Effector memory CD4-positive, alpha-beta T cell (primary cell): ENCODE measurements around the gene ANP32E.

Experiments
- DNase-seq, 3 donors: peaks; one replicate each; pipeline ENCODE4 v3.0.0-alpha.2; 2020
- H3K27ac ChIP-seq: 2 replicates; pipeline ENCODE4 v1.7.0; 2013; ENCODE audit warnings: mild to moderate bottlenecking, low read length, moderate library complexity; ENCODE audit not compliant: insufficient read depth, poor library complexity, severe bottlenecking
- H3K27me3 ChIP-seq: replicated peaks from 2 replicates; pipeline ENCODE4 v1.7.0; 2013; ENCODE audit warnings: mild to moderate bottlenecking, low read length; ENCODE audit not compliant: insufficient read depth, control insufficient read depth, poor library complexity, severe bottlenecking
- H3K36me3 ChIP-seq: 2 replicates; pipeline ENCODE4 v1.7.0; 2013; ENCODE audit warnings: mild to moderate bottlenecking, low read length, moderate library complexity; ENCODE audit not compliant: control insufficient read depth, insufficient read depth
- H3K4me1 ChIP-seq: 2 replicates; pipeline ENCODE4 v1.7.0; 2013; ENCODE audit warnings: low read length, mild to moderate bottlenecking; ENCODE audit not compliant: control insufficient read depth, insufficient read depth, poor library complexity, severe bottlenecking
- H3K4me3 ChIP-seq: 2 replicates; pipeline ENCODE4 v1.7.0; 2013; ENCODE audit warnings: low read length, low read depth, mild to moderate bottlenecking; ENCODE audit not compliant: insufficient read depth, poor library complexity, severe bottlenecking
- H3K9me3 ChIP-seq: 2 replicates; pipeline ENCODE4 v1.7.0; 2013; ENCODE audit warnings: mild to moderate bottlenecking, low read length, moderate library complexity; ENCODE audit not compliant: control insufficient read depth
- total RNA-seq, 3 donors: gene quantifications; one replicate each; lab custom pipeline; 2026; lab: John Stamatoyannopoulos, UW

Gene ANP32E
- 85.0 to 133 (median 85.9) reads per million in 3 donors for total RNA-seq

DNA sequence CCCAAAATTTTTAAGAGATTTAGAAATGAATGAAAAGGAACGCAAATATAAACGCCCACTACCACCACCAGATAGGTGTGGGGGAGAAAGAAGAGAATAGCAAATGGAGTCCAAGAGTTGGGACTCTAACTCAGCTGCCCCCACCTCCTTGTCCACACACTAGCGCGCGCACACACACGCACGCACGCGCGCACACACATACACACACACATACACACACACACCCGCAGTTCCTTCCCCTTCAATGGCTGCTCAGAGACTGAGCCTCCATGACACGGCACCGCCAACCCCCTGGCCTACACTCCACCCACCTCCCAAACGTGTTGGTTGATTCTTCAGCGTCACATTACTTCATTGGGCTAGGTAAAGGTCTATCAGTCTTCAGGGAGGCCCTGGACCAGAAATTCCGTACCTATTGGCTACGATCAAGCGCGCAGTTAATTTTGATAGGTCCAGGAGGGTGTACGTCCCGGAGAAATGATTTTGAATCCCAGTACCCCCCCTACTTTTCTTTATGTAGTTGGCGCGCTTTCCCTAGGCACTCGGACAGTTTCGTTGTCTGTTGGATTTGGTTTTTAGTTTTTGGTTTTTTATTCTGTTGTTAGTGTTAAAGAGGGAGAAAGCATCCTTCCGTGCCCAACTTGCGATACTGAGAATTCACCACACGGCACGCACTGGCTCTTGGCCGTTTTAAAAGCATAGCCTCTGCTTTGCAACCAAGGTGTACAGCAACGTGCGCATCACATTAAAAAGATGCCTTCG, at the start of gene ANP32E:
ANP32E (minus strand) TSS at position 261 of the 762 bp plus-strand sequence. CDS start 326 bp downstream, outside the sequence.
- no peaks in the 10 kb centered on the region for H3K36me3 ChIP-seq
- H3K4me1 ChIP-seq, result peaks cover 15% of the 10 kb centered on the region
- H3K27me3 ChIP-seq, result no peaks in the 10 kb centered on the region
- H3K27ac ChIP-seq, result peak within 1 kb of the TSS; percentile 95
- DNase-seq, result peak; percentile 90 to 93 (median 93)
- H3K9me3 ChIP-seq, result no peaks in the 10 kb centered on the region
- peak within 1 kb of the TSS; percentile 89 for H3K4me3 ChIP-seq

DNA sequence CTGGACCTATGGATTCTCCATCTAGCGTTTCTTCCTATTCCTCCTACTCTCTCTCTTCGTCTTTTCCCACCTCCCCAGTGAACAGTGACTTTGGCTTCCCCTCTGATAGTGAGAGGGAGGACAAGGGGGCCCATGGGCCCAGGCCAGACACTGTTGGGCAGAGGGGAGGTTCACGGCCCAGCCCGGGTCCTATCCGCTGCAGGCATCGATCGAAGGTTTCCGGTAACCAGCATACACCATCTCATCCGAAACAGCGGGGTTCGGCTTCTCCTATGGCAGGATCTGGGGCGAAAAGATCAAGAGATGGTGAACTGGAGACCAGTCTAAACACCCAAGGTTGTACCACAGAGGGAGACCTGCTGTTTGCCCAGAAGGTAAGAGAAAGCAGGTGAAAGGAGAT, 47.3 kb upstream of the ANP32E start:
- Histone ChIP-seq H3K27me3 (no peaks in the 10 kb centered on the region), H3K4me3 (no peak overlapping the region), H3K4me1 (no peaks in the 10 kb centered on the region), H3K36me3 (no peaks in the 10 kb centered on the region), H3K27ac (no peak overlapping the region), H3K9me3 (no peaks in the 10 kb centered on the region)
- no peak for DNase-seq

DNA sequence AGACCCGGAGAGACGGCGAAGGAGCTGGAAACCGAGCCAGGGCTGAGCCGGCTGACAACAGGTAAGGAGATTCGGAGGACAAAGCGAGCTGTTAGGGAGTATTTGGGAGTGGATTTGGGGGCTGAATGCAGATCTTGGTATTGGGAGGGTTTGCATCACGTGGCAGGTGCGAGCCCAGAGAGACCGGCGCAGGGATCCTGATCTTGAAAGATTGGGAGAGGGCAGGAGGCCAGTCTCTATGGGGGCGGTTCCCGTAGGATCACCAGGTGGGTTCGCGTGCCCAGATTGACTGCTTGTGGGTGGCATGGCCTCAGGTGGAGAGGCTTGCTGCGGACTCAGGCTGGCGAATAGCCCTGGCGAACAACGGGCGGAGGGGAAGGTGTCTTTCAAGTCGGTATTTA, 46.6 kb upstream of the ANP32E start:
- no peaks in the 10 kb centered on the region for H3K36me3 ChIP-seq
- no peaks in the 10 kb centered on the region for H3K27me3 ChIP-seq
- H3K4me1 ChIP-seq, result no peaks in the 10 kb centered on the region
- no peak overlapping the region for H3K4me3 ChIP-seq
- no peak for DNase-seq
- H3K27ac ChIP-seq, result no peak overlapping the region
- no peaks in the 10 kb centered on the region for H3K9me3 ChIP-seq

DNA sequence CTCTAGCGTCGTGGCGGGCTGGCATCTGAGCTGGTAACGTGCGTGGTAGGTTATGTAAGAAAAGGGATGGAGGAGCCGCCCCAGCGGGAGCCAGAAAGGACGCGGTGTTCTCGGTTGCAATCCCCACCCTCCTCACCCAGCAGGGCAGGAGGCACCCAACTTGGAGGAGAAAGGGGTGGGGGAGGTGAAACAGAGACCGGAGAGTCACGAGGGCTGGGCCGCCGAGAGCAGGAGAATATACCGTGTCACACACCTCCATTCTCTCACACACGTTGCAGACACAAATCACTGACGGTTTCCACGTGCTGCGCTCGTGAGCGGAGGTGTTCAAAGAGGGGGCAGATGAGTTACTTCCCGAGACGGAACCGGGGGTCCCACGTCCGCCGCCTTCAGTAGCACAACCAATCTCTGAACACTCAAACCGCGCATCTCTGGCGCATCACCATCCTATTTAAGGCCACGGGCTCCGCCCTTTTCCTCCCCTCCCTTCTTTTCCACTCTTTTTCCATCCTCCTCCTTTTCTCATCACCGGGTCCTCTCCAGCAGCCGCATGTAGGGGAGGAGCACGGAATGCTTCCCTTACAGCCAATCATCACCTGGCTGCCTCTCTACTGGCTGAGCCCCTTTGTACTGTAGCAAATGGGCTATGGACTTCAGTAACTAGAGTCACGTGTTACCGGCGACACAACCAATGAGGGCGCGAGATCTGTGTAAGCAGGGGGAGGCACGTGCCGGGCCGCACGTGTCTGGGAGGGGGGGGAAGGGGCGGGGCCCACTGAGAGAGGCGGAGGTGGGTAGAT, 46.0 kb upstream of the ANP32E start, which contains the start of gene CIART:
CIART (plus strand) TSS at position 797 of the 800 bp plus-strand sequence. CDS start 714 bp downstream, outside the sequence.
- H3K27me3 ChIP-seq, result no peaks in the 10 kb centered on the region
- H3K36me3 ChIP-seq, result no peaks in the 10 kb centered on the region
- peak within 1 kb of the TSS; percentile 60 for H3K4me3 ChIP-seq
- DNase-seq, result peak; percentile 64 to 85 (median 70)
- peak within 1 kb of the TSS; percentile 56 for H3K27ac ChIP-seq
- H3K9me3 ChIP-seq, result no peaks in the 10 kb centered on the region
- H3K4me1 ChIP-seq, result no peaks in the 10 kb centered on the region

DNA sequence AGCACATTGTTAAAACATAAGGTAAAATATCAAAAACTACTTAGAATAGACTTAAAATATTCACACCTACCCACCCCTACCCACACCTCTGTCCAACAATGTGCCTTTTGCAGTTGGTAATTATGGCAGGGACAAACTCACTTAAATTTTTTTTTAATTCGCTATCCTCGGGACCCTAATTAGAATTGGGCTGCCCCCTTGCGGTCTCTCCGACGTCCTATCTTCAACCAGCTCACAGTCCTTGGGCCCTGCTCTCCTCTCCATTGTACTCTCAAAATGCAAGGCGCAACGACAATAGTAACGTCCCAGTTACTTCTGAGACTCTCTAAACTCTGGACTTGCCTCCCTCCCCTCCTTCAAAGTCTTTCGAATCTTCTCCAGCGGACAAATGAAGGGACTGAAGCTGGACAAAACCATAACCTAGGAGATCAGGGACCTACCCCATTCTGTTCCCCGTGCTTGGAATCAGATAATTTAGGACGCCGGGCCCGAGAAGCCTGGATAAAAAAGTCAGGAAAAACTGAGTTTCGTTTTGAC, 45.4 kb upstream of the ANP32E start:
- DNase-seq, result peak; percentile 15 to 32 (median 18)
- H3K36me3 ChIP-seq, result peaks cover 3% of the 10 kb centered on the region
- H3K9me3 ChIP-seq, result no peaks in the 10 kb centered on the region
- H3K27ac ChIP-seq, result peak overlapping the region; percentile 56
- H3K4me1 ChIP-seq, result no peaks in the 10 kb centered on the region
- no peaks in the 10 kb centered on the region for H3K27me3 ChIP-seq
- peak overlapping the region; percentile 60 for H3K4me3 ChIP-seq

DNA sequence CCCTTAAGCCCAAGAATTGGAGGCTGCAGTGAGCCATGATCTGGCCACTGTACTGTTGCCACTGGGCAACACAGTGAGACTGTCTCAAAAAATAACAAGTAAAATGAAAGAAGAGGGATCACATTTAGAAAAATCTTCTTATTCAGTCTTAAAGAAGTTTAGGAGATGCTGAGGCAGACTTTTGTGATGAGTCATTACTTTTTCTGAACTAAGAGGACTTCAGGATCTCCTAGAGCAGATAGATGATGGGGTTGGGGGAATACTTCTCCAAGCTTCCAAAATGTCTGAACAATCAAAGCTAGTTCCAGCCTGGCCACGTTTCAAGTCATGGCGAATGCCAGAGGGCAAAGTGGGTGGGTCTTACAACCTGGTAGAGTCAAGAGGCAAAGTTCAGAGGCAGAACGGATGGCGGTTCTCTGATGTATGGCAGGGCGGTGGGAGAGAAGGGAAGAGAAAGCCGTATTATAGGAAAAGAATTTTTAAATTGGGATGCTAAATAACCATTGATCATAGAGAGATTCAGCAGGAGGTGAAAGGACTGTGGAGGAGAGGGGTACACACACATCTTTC, 44.3 kb upstream of the ANP32E start:
- Histone ChIP-seq H3K4me3 (no peak overlapping the region), H3K4me1 (no peaks in the 10 kb centered on the region), H3K27me3 (no peaks in the 10 kb centered on the region), H3K9me3 (no peaks in the 10 kb centered on the region), H3K36me3 (peaks cover 3% of the 10 kb centered on the region), H3K27ac (no peak overlapping the region)
- DNase-seq, result no peak

DNA sequence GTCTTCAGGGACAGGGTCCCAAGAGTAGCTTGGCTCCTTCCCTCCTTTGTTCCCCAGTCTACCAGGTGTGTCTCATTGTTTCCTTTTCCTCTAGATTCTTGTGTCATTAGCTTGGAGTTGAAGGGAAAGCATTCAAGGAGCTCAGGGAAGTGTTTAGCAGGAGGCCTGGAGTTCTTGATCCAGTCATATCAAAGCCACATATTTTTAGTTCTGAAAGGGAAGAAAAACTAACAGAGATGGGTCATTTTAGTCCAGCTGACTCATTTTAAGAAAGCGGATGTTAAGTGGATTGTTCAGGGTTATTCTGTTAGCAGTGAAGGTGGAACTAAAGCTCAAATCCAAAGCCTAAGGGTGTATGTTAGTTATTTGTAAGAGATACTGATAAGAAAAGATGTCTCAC, 37.4 kb upstream of the ANP32E start:
- H3K36me3 ChIP-seq, result peaks cover 3% of the 10 kb centered on the region
- H3K4me3 ChIP-seq, result no peak overlapping the region
- no peaks in the 10 kb centered on the region for H3K27me3 ChIP-seq
- DNase-seq, result no peak
- H3K9me3 ChIP-seq, result no peaks in the 10 kb centered on the region
- peaks cover 2% of the 10 kb centered on the region for H3K4me1 ChIP-seq
- H3K27ac ChIP-seq, result no peak overlapping the region

DNA sequence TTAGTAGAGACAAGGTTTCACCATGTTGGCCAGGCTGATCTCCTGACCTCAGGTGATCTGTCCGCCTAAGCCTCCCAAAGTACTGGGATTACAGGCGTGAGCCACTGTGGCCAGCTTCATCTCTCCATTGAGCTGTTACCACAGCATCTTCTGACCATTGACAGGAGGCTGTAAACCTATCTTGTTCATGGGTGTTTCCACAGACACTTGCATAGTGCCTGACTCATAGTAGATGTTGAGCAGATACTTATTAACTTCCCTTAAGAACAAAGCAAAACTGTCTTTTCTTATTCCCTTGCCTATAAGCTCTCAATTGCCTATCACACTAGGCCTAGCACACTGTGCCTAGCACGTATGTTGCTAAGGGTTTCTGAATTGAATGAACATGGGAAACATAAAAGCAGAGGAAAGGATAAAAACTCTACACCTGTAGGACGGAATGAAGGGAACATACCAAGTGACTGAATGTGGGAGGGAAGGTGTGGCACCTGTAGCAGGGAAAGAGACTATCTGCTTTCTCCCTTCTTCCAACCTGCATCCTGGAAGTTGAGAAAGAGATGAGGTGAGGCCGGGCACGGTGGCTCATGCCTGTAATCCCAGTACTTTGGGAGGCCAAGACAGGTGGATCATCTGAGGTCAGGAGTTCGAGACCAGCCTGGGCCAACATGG, 35.5 kb upstream of the ANP32E start:
- peaks cover 12% of the 10 kb centered on the region for H3K4me1 ChIP-seq
- no peak overlapping the region for H3K27ac ChIP-seq
- no peaks in the 10 kb centered on the region for H3K27me3 ChIP-seq
- DNase-seq, result no peak
- no peak overlapping the region for H3K4me3 ChIP-seq
- peaks cover 8% of the 10 kb centered on the region for H3K36me3 ChIP-seq
- H3K9me3 ChIP-seq, result no peaks in the 10 kb centered on the region

DNA sequence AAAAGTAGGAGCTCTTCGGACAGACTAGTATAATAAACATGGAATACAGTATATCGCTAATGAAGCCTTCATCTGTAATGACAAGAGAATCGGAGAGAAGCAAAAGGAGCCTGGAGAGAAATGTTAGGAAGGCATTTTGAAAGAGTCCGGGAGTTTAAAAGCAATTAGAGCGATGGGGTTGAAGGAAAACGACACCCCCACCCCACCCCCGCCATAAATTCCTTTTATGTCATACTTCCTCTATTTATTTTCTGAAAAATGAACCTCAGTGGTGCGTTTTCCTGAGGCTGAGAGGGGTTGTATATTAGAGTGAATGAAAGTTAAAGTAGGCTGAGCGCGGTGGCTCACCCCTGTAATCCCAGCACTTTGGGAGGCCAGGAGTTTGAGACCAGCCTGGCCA, 33.5 kb upstream of the ANP32E start:
- H3K9me3 ChIP-seq, result no peaks in the 10 kb centered on the region
- peaks cover 26% of the 10 kb centered on the region for H3K36me3 ChIP-seq
- peaks cover 12% of the 10 kb centered on the region for H3K4me1 ChIP-seq
- no peak for DNase-seq
- peak overlapping the region; percentile 92 for H3K27ac ChIP-seq
- H3K27me3 ChIP-seq, result no peaks in the 10 kb centered on the region
- peak overlapping the region; percentile 82 for H3K4me3 ChIP-seq
